Stimulated activated CD4-positive, alpha-beta T cell treated with anti-CD3 and anti-CD28 coated beads, Interleukin-12 subunit alpha, Interleukin-12 subunit beta, amount 100 ng/mL, for 4 hours (primary cell): ENCODE measurements around the gene CACNB2.
A peak's percentile ranks its signal among the peaks of the same experiment; 100 is the strongest.

Experiments
- DNase-seq: peaks from one replicate; pipeline ENCODE4 v3.0.0-alpha.2; 2020

The CACNB2 gene

GRCh38 chr10:18140149-18140956, at the start of gene CACNB2:
TSS of gene CACNB2 (plus strand) at chr10:18140424.
- DNase-seq: no peak

GRCh38 chr10:18094332-18094731, 45.9 kb upstream of the CACNB2 start:
- DNase-seq: no peak

GRCh38 chr10:18094793-18095192, 45.4 kb upstream of the CACNB2 start:
- DNase-seq: no peak

GRCh38 chr10:18097524-18097923, 42.7 kb upstream of the CACNB2 start:
- DNase-seq: no peak

GRCh38 chr10:18098201-18098600, 42.0 kb upstream of the CACNB2 start:
- DNase-seq: no peak

DNA sequence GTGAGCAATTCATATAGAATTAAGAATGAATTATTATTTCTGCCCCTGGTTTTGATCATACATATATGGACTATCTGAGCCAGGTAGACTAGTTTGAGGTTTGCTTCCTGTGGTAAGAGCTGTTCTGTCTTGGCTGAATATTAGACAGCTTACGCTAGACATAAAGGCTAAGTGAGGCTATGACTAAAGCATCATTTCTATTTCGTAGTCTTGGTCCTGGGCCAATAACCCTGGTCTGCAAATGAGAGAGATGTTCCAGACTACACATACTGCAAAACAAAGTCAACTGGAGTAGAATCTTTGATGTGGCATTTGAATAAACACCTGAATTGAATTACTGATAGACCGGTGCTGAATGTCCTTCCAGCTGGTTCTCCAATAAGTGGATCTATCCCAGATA, 40.8 kb upstream of the CACNB2 start:
- DNase-seq: no peak

DNA sequence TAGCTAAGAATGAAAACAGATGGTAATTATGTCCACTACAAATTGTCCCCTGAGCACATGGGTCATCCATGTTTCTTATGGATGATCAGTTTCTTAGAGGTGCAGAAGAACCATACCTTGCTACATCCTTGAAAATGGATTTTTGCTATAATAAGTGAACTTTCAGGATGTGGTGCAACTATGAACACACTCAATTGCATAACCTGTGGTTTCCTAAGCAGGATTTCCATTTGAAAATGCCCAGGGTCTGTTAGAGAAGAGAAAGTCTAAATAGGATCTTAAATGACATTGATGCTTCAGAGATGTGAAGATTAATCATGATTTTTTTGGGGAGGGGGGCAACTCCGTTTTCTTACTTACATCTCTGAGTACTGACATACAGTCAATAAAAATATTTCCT, 39.6 kb upstream of the CACNB2 start:
- no peak for DNase-seq

DNA sequence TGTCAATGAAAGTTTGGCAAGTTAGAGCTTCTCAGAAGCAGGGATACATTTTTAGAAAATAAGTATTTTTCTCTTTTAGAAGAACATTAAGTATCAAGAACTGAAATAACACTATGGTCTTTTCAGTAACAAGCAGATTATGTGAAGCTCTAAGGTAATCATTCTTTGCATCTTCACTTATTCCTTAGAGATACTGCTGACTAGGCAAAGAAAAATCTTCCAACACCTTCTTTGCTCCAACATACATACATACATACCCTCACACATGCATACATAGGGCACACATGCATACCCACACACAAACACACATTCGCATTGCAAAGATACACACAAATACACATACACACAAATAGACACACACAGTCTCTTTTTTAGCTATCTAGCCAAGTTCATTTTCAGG, 37.8 kb upstream of the CACNB2 start:
- no peak for DNase-seq

- DNase-seq: peak; percentile 33
Observed at GRCh38 chr10:18104223-18104872, 35.9 kb upstream of the CACNB2 start.

DNA sequence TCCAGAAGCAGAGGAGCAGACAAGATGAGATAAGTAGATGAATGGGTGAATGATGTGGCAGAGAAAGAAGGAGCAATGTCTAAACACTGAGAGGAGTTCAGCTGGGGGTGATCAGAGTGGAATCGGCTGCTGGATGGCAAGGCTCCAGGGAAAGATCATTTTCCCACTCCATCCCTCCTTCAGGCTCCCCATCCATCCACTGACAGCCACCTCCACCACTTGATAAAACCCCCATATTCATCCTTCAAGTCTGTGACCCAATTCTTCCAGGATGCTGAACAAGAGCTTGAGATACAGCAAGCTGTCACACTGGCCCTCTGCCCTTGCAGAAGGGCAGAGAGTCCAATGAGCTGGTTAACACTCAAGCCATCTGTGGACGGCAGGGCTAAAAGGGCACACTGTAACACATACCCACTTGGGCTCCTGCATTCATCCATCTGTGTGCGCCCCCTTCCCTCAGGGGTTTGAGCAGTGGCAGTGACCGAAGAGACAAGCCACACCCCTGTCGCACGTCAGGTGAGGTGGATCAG, 30.8 kb upstream of the CACNB2 start:
- DNase-seq: no peak

DNA sequence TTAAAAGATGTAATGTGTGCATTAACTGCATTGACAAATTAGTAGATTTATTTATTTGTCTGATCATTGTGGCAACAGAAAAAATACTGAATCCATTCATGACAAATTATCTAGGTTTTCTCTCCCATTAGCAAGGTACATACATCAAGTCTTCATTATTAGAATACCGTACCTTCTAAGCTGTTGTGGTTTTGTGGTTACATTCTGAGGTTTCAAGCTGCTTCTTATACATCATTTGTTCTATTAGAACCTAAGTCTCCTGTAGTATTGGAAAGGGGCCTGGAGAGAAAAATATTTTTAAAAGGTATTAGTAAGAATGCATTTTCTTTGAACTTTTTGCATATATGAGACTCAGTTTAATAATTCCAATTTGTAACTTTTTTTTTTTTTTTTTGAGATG, 26.3 kb upstream of the CACNB2 start:
- no peak for DNase-seq

DNA sequence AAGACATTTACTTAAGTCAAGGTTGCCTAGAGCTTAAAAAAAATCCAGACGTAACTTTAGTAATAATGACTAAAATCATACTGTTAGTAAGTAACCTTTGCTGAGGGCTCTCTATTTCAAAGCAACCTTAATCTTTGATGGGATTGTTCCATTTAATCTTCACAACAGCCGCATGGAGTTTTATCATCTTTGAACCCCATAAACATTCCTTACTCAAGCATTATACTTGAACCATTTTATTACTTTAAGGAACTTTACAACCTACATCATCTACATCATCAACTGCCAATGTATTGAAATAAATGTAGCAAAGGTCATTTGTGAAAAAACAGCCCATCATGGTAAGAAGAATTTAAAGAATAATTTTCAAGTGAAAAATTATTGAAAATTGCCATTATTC, 22.9 kb upstream of the CACNB2 start:
- no peak for DNase-seq

DNA sequence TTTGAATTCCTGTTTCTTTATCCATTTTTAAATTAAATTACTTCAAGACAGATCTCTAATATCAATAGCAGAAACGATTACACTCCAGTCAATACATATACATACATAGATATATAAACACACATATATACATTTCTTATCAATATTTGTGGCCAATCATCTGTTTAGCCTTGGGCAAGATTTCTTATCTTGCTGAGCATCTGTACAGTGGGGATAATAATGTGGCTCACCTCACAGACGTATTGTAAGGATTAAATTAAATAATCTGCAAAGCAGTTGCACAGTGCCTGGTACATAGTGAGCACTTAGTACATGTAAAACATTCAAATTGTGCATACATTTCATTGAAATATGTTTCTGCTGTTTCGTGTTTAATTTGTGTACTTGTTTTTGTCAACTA, 17.5 kb upstream of the CACNB2 start:
- DNase-seq: no peak

- DNase-seq: no peak
Observed at GRCh38 chr10:18133046-18133445, 7.2 kb upstream of the CACNB2 start.

GRCh38 chr10:18134509-18134908, 5.7 kb upstream of the CACNB2 start:
- no peak for DNase-seq

DNA sequence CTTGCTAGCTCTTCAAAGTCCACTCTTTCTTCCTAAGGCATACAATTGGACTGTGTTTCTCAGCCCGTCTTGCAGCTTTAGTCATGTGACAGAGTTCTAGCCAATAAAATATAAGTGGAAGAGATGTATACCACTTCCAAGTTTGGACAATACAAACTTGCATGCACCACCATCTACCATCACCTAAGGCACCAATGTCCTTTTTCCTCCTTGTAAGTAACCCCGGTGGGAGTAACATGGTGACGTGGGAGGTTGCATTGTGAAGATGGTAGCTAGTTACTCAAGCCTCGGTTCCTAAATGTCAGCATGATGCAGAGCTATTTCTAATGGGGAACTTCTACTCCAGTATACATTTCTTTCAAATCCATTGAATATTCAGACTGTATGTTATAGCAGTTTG, 5.3 kb upstream of the CACNB2 start:
- DNase-seq: no peak

DNA sequence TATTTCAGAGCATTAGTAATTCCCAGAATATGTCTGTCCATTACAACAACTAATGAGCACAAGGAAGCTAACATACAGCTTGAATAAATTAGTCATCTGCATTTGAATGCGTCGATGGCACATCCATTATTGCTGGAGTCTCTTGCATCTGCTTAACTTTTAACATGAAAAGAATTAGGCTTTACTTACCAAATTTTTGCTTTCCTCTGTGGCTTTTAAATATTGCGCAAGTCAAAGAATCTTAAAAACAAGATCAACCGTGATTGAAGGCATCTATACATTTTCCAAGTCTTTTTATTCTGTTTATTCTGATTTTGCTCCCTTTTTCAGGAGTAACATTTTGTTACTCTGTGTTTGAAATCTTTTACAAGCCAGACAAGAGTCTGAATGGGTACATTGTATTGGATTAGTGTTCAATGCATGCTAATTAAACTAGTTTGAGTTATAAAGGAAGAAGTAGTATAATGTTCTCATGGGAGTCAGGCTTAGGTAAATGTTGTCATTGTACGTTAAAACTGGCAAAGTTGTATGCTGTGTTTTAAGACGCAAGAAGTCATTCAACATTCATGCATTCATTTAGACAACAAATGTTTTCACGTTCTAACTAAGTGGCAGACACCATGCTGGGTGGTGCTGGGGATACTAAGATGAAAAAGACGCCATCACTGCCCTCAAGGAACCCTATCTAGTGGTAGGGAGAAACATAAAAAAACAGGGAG, 4.0 kb upstream of the CACNB2 start:
- DNase-seq: no peak

GRCh38 chr10:18137111-18137510, 3.1 kb upstream of the CACNB2 start:
- DNase-seq: no peak

GRCh38 chr10:18140957-18141845, 977 bp downstream of the CACNB2 start:
- no peak for DNase-seq

GRCh38 chr10:18142151-18142550, 1.9 kb downstream of the CACNB2 start:
- no peak for DNase-seq

DNA sequence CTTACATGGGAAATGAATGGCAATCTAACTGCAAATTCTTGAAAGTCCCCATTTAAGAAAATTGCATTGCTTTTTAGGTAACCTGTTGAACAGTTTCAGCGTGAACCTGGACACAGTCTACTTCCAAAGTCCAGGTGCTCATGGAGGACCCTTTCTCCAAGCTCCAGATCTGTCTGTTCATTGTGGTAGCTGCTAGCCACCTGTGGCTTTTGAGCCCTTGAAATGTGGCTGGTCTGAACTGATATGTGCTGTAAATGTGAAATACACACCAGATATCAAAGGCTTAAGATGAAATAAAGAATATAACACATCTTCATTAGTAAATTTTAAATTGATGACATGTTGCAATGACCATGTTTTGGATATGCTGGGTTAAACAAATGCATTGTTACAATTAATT, 4.2 kb downstream of the CACNB2 start:
- DNase-seq: no peak

GRCh38 chr10:18144928-18145327, 4.7 kb downstream of the CACNB2 start:
- DNase-seq: no peak

GRCh38 chr10:18145652-18146051, 5.4 kb downstream of the CACNB2 start:
- DNase-seq: no peak
